Fibroblast of peridontal ligament (primary cell): Measurements from ENCODE around the gene SEC11C.
"Not testable (repeated sequence)": the region's sequence is repeated elsewhere in the genome, so short reads cannot be mapped to it uniquely, and the experiment has no call there.

Source experiments
- DNase-seq: peaks from one replicate; pipeline ENCODE4 v3.0.0-alpha.2; 2010; ENCODE audit errors: extremely low read depth

Gene SEC11C

DNA sequence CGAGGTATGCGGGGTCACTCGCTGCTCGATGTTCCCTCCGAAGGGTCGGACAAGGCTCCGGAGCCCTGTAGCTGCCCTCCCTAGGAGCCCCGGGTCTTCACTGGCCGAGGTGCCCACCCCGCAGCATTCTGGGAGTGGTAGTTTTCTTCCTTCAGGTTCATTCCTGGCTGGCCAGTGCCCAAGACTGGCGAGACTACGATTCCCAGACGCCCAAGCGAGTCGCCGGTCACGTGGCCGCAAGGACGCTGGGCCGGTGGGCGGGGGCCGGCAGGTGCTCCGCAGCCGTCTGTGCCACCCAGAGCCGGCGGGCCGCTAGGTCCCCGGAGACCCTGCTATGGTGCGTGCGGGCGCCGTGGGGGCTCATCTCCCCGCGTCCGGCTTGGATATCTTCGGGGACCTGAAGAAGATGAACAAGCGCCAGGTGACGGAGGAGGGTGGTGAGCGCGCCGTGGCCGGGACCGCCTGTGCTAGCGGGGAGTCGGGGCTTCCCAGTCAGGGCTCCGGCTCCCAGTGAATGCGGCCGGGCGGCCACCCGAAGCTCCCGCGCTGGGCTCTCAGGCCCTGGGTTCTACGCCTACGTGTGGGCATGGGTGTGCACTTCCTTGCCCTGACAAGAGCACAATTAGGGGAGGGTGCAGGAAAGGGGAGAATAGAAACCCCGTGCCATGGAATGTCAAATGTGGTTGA, at the start of gene SEC11C:
Gene SEC11C, plus strand, starts transcription at position 270 of the 687 bp plus-strand sequence. Its CDS starts 65 bp downstream, at position 335.
- DNase-seq, result peak; percentile 91

DNA sequence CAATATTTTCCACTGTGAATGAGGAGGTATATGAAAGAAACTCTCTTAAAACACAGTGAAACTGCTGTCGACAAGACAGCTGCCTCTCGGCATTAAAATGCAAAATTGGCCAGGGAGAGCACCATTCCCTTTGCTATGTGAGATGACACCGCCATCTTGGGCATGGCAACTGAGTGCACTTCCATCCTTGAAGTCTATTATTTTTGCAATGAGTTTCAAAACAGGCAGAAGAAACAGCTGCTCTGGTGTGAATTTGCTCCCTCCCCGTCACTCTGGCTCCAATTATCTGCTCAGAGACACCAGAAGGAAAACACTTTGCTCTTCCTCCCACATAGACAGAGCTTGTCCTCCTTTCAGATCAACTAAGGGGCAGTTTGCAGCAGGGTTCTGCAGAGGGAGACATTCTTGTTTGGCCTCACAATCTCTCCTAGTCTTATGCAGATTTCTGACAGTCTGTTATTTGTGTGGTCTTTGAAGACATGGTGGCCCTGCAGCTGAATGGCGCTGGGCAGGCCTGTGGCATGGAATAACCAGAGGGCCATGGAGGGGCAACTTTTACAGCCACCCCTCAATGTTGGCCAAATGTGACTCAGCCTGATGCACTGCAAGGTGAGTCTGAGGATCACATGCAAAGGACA, 48.6 kb upstream of the SEC11C start:
- no peak for DNase-seq

DNA sequence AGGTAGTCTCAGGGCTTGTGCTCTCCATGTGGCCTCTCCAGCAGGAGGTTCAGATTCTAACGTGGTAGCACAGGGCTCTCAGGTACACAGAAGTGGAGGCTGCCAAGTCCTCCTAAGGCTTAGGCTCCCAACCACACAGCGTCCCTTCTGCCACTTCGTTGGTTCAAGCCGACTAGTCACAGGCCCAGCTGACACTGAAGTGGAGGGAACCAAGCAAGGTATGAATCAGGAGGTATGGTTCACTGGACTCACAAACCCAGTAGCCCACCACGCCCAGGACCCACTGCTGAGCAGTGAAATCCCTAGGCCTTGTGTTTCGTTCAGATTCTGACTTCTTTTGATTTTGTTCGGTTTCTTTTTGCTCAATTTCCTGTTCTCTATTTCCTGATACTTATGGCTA, 46.0 kb upstream of the SEC11C start:
- DNase-seq, result no peak

DNA sequence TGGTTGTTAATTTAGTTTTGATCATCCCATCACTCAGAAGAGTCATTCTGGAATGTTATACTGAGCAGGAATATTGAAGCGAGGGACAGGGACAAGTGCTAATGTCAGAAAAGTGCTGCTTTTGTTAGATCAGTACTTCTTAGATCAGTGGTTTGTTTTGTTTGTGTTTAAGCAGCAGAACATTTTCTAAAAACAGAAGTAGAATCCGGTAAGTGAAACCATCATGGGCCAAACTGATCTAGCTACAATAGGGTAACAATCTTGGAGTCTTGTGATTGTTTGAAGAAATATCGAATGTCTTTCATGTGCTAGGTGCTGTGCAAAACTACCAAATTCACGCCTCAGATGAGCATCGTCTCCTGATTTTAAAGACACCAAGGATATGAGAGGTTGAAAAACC, 45.1 kb upstream of the SEC11C start:
- DNase-seq, result no peak

GRCh38 chr18:59096098-59096789, 43.4 kb upstream of the SEC11C start:
- no peak for DNase-seq

DNA sequence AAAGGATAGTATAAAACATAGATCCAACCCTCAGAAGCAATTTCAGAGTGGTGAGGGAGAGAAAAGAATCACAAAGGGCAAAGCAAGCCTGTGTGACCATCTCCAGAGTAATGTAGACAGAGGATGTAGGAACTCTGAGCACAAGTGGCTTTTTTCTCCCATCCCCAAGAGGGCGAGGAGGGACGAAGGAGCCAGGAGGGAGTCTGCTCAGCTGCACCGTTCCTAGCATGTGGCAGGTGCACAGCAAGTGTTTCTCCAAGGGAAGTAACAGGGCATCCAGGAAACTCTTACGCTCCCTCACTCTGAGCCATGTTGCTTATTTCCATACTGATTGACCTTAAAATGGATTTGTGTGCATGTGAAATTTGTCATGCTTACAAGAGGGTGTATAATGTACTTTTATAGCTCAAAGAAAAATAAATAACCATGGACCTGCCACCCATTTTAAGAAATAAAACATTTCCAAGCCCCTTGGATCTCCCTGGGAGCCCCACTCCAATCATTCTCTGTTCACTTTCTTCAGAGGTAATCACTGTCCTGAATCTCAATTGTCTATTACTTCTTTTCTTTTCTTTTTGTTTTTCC, 37.8 kb upstream of the SEC11C start:
- no peak for DNase-seq

DNA sequence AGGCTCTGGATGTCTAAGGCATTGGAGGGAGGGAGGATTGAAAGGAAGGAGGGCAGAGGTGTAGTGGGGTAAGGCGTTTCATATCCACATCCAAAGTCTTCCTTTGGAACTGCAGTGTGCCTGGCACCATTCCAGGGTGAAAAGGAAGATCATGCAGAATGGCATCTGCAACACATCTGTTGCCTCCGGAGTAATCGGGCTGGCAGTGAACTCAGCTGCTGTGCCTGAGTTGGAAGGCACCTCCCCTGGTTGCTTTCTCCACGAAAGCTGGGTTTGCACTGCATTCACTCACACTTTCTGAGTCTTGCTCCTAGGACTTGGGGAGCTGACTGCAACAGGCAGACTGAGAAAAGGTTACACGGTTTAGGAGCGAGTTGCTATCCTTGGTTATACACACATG, 30.3 kb upstream of the SEC11C start:
- DNase-seq, result peak; percentile 15

- no peak for DNase-seq
Measured at GRCh38 chr18:59114160-59114559, 25.5 kb upstream of the SEC11C start.

DNA sequence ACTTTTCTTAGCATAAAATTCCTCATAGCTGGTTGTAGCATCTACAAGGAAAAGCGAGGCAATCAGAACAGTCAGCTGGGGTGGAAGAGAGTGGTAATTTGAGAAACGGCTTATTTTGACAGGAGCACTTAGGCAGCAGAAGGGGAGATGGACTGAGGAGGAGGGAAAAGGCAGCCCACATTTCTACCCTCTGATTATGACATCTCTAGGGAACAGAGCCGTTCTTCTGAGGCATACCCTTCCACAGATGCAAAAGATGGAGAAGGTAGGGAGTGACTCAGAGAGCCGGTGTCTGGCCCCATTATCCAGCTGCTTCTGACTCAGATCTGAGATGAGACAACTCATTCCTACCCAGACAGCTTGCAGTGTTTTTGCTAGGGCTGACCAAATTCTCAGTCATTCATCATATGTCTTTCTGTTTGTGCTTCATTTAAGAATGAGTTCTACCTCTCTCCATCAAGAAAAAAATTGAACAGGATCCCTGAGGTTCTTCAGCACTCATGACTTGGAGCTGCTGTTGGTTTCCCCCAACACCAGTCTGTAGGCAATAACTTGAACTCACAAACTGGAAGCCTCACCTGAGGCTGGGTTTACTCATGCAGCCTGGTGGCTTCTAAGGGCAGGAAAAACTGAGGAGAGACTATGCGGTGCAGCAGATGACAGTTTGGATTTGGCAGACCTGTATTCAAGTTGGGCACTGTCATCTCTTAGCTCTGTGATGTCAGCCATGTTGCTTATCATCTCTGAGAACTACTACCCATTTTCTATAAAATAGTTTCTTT, 15.9 kb upstream of the SEC11C start:
- peak; percentile 93 for DNase-seq

GRCh38 chr18:59124370-59124704, 15.3 kb upstream of the SEC11C start:
- DNase-seq, result no peak

- DNase-seq, result no peak
Measured at GRCh38 chr18:59127047-59127446, 12.6 kb upstream of the SEC11C start.

DNA sequence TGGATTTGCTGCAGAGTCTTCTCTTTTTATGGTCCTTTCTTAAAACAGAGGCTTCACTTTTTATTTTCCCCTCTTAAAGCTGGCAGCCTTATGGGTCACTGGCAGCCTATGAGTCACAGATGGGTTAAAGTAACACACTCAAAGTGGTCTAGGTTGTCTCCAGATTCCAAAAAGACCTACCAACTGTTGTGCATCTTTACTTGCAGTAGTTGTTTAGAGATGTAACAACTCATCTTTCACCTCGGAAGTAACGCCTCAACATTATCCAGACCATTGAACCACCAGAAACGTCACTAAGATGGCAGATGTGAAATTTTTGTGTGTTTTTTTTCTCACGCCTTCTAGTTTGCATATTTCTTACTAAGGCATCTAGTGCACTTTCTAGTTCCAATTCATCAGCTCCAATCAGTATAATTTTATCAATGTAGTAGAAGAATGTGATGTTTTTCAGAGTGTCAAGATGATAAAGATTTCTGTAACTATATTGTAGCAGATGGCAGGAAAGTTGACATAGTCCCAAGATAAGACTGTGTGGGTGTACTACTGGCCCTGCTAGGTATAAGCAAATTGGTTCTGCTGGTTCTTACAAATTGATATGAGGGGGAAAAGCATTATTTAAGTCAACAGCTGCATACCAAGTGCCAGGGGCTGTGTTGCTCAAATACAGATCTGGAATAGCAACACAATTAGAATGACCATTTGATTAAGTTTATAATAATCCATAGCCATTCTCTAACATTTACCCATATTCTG, 9.6 kb upstream of the SEC11C start:
- DNase-seq, result no peak

DNA sequence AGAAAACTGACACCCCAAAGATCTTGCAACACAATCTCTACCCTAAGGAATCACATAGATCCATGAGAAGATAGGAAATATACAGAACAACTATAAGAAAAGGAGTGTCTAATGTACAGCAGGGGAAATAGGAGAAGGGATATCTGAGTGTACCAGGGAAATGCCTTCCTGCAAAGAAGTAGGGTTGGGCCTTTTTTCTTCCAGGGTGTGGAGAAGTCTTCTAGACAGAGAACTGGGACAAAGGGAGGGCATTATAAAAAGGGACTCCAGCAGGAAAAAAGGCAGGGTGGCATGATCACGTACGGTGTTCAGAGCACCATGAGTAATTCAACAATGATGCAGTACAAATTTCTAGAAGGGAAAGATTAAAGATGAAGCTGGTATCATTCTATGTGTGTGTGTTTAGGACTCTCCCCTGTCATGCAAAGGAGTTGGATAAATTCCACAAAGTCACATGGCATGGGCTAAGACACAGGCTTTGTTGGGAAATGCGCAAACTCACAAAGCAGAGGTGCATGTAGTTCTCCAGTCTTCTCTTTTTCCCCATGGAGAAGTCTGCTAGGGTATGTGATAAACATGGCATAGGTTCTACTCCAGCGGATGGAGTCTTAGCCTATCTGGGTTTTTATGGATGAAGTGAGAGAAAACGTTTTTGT, 6.7 kb upstream of the SEC11C start:
- DNase-seq, result no peak

- peak; percentile 69 for DNase-seq
Measured at GRCh38 chr18:59139291-59139614, 431 bp upstream of the SEC11C start.

- DNase-seq, result peak; percentile 37
Measured at GRCh38 chr18:59140302-59140885, 710 bp downstream of the SEC11C start.

GRCh38 chr18:59141294-59142068, 1.8 kb downstream of the SEC11C start:
- no peak for DNase-seq

- no peak for DNase-seq
Measured at GRCh38 chr18:59142274-59142673, 2.6 kb downstream of the SEC11C start.

DNA sequence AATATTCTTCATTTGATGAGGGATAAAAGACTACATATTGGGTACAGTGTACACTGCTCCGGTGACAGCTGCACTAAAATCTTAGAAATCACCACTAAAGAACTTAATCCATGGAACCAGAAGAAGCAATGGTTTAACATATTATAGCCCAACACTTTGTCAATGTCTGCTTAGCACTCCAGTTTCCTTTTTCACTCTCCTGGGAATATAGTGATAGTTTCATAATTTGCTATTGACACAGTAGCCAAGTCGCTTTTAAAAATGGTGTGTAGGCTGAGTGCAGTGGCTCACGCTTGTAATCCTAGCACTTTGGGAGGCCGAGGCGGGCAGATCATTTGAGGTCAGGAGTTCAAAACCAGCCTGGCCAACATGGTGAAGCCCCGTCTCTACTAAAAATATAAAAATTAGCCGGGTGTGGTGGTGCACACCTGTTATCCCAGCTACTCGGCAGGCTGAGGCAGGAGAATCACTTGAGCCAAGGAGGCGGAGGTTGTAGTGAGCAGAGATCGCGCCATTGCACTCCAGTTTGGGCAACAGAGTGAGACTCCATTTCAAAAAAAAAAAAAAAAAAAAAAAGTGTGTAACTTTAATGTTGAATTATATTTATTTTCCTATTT, 3.2 kb downstream of the SEC11C start:
- DNase-seq, result not testable (repeated sequence)

GRCh38 chr18:59143441-59143840, 3.8 kb downstream of the SEC11C start:
- DNase-seq, result peak; percentile 55
